GM12891 (cell line): Measurements from ENCODE around the gene EEF1AKMT3.

Experiments used
- DNase-seq: peaks from one replicate; pipeline ENCODE4 v3.0.0; 2011; ENCODE audit warnings: low spot score; ENCODE audit not compliant: insufficient read length
- FAIRE-seq: peaks from 2 replicates; lab custom pipeline; 2011; peaks lifted over from hg19 to GRCh38; lab: Jason Lieb, UNC
- PAX5 ChIP-seq: IDR thresholded peaks from 2 replicates; pipeline ENCODE4 v1.6.1; 2011; ENCODE audit warnings: low read length, moderate library complexity, mild to moderate bottlenecking; ENCODE audit not compliant: insufficient read depth, severe bottlenecking
- POLR2A ChIP-seq: IDR thresholded peaks from 2 replicates; pipeline ENCODE4 v1.6.1; 2011; ENCODE audit warnings: low read depth, low read length, control low read depth
- POLR2AphosphoS5 ChIP-seq: IDR thresholded peaks from 2 replicates; pipeline ENCODE4 v1.6.1; 2011; ENCODE audit warnings: low read depth, low read length, control low read depth
- POU2F2 ChIP-seq: IDR thresholded peaks from 2 replicates; pipeline ENCODE4 v1.6.1; 2011; ENCODE audit warnings: low read depth, mild to moderate bottlenecking, control low read depth, low read length, moderate library complexity
- SPI1 ChIP-seq: IDR thresholded peaks from 2 replicates; pipeline ENCODE4 v1.6.1; 2011; ENCODE audit warnings: low read depth, low read length, control low read depth
- TAF1 ChIP-seq: IDR thresholded peaks from 2 replicates; pipeline ENCODE4 v1.6.1; 2011; ENCODE audit warnings: low read depth, low read length, control low read depth

The EEF1AKMT3 gene

DNA sequence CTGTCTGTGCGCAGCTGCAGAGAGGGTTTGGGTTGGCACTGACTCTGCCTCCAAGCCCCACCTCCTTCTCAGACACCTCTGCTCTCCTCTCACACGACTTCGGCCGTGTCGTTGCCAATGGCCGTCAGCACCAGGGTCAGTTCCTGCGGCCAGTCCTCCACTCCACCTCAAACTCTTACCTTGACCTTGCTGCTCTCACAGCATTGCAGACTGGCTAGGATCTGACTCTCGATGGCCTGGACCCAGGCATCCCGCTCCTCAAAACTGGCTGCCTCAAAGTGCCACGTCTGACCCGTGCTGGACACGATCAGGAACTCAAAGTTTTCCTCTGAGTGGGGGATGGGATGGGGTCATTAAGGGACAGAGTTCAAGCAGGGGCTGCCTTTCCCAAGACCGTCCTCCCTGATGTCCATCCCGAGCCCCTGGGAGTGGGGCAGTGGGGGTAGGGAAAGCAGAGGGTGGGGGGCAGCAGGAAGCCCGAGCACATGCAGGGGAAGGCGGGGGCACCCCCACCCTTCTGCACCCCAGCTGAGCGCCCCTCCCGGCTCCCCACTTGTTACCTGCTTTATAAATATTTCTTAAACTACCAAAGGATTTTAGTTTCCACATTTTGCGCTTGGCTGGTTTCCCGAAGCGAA lies 44.5 kb upstream of the EEF1AKMT3 start:
- TF ChIP-seq POLR2AphosphoS5 (no peak), PAX5 (no peak), SPI1 (no peak), POU2F2 (no peak), TAF1 (no peak), POLR2A (no peak)
- FAIRE-seq (no peak), DNase-seq (no peak)

DNA sequence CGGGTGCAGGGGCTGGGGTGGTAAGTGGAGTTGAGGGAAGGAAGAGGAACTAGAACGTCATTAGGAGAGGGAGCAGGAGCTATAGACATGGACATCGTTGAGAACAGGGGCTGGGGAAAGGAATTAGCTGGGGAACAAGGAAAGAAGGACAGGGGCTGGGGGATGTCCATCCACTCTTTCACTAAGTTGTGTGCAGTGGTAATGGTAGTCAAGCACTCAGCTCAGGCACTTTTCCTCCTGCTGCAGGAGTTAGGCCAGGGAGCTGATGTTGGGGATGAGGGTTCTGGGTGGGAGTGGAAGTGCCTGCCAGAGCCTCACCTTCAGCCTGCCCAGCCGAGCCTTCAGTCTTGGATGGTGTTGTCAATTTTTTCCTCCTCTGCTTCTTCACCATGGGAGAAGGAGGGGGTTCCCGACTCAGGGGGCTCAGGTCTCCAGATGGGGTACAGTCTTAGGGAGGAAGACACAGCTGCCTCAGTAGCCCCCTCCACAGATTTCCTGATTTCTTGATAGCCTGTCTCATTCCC lies 43.0 kb upstream of the EEF1AKMT3 start:
- DNase-seq: no peak
- TF ChIP-seq POU2F2 (no peak), POLR2A (no peak), POLR2AphosphoS5 (no peak), SPI1 (no peak), TAF1 (no peak), PAX5 (no peak)
- FAIRE-seq: no peak

DNA sequence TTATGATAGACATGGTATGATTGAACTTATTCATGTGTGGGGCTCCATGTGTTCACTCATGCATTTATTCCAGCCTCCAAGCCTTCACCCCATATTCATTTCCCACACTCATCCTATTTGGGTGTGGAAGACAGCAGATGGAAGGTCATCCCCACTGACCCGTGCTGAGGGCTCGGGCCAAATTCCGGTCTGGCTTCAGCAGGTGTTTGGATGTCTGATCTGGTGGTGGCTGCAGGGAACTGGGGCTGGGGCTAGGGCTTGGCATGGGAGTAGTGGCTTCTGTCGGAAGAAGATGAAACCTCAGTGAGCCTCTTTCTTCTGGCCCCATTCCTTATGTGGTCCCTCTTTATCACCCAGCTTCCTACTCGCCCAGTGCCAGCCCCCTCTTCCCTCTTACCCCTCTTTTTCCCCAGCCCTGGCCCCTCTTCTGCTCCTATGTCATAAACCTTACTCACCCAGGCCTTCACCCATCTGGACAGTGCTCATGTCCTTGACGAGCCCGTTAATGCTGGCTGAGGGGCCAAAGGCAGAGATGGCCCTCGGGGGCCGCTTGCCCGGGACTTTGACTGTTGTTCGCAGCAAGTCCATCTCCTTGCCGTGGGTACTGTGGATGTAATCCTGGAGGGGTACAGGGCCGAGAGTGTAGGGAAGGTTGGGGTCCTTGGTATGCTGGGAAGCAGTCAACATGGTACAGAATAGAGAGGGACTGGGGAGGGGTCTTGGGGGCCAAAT lies 41.9 kb upstream of the EEF1AKMT3 start:
- no peak for FAIRE-seq
- no peak for DNase-seq
- no peak for TF ChIP-seq POU2F2
- TF ChIP-seq TAF1: no peak
- no peak for TF ChIP-seq PAX5
- TF ChIP-seq POLR2AphosphoS5: no peak
- TF ChIP-seq POLR2A: no peak
- no peak for TF ChIP-seq SPI1

DNA sequence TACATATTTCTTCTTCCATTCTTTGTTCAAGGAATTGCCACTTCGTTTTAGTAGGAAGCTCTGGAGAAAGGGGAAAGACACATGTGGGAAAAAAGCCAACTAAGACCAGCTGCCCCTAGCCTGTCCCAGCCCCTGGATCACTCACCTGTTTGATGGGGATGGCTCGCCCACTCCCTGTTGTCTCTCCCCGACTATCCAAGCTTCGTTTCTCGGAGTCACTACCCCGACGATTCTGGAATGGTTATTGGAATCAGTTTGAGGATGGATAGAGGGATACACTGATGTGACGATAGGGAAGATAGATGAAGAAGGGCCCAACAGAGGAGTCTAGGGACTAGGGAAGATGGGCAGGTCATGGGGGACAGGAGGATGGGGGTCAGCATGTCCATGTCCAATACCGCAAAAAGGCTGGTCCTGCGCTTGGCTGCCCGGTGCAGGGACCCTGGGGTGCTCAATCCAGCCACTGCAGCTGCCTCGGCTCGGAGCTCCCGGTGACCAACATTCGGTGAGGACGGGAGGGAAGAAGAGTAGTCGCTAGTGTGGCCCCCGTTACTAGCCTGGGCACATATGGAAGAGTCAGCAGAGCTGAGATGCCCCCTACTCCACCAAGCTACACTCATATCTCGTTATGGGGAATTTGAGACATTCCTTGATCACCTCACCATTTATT lies 40.9 kb upstream of the EEF1AKMT3 start:
- no peak for TF ChIP-seq SPI1
- no peak for TF ChIP-seq POU2F2
- no peak for TF ChIP-seq POLR2A
- no peak for TF ChIP-seq PAX5
- TF ChIP-seq TAF1: no peak
- TF ChIP-seq POLR2AphosphoS5: no peak
- no peak for DNase-seq
- no peak for FAIRE-seq

DNA sequence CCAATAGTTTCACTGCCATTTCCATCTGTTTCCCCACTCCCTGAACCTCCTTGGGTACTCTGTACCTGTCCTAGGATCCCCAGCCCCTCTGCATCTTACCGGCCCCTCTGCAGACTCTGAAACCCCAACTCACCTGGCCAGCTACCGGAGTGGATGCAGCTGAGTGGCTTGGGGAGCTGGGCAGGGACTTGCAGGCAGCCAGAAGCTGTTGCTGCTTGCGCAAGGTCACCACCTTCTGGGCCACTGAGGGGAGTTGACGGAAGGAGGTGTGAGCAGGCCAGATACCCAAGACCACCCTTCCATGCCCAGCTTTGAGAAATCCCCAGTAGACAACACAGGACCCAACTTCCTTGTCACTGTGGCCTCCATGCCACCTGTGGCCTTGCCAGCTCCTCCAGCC lies 40.1 kb upstream of the EEF1AKMT3 start:
- DNase-seq (no peak), FAIRE-seq (no peak)
- no peak for TF ChIP-seq PAX5
- no peak for TF ChIP-seq POLR2A
- no peak for TF ChIP-seq SPI1
- TF ChIP-seq POLR2AphosphoS5: no peak
- TF ChIP-seq TAF1: no peak

DNA sequence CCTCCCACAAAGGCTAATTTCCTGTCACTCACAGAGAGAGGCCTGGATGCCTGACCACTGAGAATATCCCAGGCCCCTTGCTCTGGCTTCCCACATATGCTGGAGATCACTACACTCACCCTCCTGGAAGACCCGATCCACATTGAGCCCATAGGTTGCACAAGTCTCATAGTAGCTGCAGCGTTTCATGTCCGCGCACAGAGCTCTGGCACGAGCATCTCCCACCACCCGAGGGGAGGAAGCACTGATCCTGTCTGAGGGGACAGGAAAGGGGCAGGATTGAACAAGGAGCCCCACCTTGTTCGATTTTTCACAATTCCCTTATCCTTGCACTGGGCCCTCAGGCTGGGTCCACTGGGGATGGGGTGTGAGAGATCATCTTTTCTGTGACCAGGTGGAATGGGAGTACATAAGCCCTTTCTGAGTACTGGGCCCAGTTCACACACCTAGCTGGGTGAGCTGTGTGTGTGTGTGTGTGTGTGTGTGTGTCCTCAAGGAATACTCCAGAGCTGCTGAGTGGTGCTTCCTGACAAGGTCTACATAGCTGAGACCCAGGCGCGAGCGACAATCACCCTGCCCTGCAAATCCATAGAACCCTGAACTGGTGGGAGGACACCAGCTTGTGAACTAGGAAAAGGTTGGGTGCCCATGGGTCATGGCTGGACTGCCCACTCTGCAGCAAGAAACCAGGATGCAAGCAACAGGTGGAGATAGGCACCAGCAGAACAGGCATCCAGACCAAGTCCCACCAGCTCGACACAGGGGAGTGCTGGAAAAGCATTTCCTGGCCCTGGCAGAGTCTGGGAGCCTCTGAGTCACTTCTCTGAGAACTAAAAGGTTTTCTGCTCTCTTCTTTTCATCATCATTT lies 39.5 kb upstream of the EEF1AKMT3 start:
- TF ChIP-seq POLR2AphosphoS5 (no peak), PAX5 (no peak), SPI1 (no peak), TAF1 (no peak), POLR2A (no peak), POU2F2 (no peak)
- FAIRE-seq (no peak), DNase-seq (no peak)

DNA sequence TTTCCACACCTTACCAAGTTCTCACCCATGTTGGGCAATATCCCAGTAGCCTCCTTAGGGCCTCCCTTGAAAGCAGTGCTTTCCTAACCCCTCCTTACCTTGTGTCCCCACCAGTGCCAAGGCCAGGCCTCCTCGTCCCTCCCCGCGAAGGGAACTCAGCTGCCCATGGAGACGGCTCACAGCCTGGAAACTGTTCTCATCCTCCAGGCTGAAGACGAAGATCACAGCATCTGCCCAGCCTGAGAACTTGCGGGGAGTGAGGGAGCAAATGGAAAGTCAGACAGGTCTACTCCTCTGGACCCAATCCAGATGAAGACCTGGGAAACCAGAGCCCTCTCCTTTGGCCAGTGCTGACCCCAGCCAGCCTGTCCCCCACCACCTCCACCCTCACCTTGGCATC lies 38.5 kb upstream of the EEF1AKMT3 start:
- FAIRE-seq: no peak
- no peak for TF ChIP-seq SPI1
- TF ChIP-seq PAX5: no peak
- TF ChIP-seq POU2F2: no peak
- TF ChIP-seq POLR2AphosphoS5: no peak
- no peak for TF ChIP-seq TAF1
- TF ChIP-seq POLR2A: no peak
- no peak for DNase-seq

DNA sequence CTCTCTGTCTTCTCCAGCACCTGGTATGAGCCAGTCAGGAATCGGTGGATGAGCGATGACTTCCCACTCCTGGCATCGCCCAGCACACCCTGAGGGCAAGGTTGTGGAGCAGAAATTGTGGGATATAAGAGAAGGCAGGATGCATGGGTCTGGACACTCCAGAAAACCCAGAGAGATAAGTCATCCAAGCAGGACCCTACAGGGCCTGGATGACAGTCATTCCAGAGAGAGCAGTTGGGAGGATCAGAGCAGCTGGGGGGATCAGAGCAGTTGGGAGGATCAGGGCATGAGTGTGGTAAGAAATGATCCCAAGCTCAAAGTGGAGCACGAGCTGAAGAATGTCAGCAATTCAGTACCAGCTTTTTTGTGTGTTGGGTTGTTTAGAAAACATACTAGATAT lies 37.8 kb upstream of the EEF1AKMT3 start:
- FAIRE-seq (no peak), DNase-seq (no peak)
- TF ChIP-seq POLR2AphosphoS5: no peak
- no peak for TF ChIP-seq SPI1
- no peak for TF ChIP-seq PAX5
- TF ChIP-seq TAF1: no peak
- TF ChIP-seq POU2F2: no peak
- no peak for TF ChIP-seq POLR2A
